Mesothelial cell of epicardium (in vitro differentiated cells): ENCODE measurements around the gene ATP6V0E2. TPM values are rescaled to one million over a fixed set of nuclear protein-coding genes. Genes with fewer than 3 reads are reported as not detected.
A peak's percentile ranks its signal among the peaks of the same experiment; 100 is the strongest.

Experiments
- DNase-seq, 2 experiments: peaks; one replicate each; pipeline ENCODE4 v3.0.0; 2021; ENCODE audit warnings: low spot score in 2 of 2; ENCODE audit not compliant: unreplicated experiment in 2 of 2
- H3K27ac Mint-ChIP-seq: 2 replicates; pipeline ENCODE4 v1.8.0; 2021; ENCODE audit warnings: mixed read lengths
- H3K27me3 Mint-ChIP-seq: 2 replicates; pipeline ENCODE4 v1.8.0; 2021; ENCODE audit warnings: low read depth, mixed read lengths
- H3K36me3 Mint-ChIP-seq: 2 replicates; pipeline ENCODE4 v1.8.0; 2021; ENCODE audit warnings: mixed read lengths
- H3K4me1 Mint-ChIP-seq: 2 replicates; pipeline ENCODE4 v1.8.0; 2021; ENCODE audit warnings: mixed read lengths
- H3K4me3 Mint-ChIP-seq: 2 replicates; pipeline ENCODE4 v1.8.0; 2021; ENCODE audit warnings: mild to moderate bottlenecking, moderate library complexity, mixed read lengths
- H3K9me3 Mint-ChIP-seq: 2 replicates; pipeline ENCODE4 v1.8.0; 2021; ENCODE audit warnings: mixed read lengths
- CTCF ChIP-seq: fragments of 200-600 bp; sonication (generic); IDR thresholded peaks from one replicate; pipeline ENCODE4 v1.5.0; 2021; ENCODE audit warnings: antibody characterized with exemption; ENCODE audit not compliant: unreplicated experiment
- total RNA-seq: library from RNA; stranded (reverse); gene quantifications from 3 replicates; pipeline ENCODE4 v1.2.1, GENCODE V29; 2021

Gene ATP6V0E2
- 27.1 to 30.0 TPM (median 28.3 TPM) in 3 replicates for total RNA-seq

GRCh38 chr7:149873074-149873969, at the start of gene ATP6V0E2:
TSS of gene ATP6V0E2 (plus strand) at chr7:149873969. CDS start at chr7:149874066, 97 bp downstream.
- Mint-ChIP-seq H3K27ac (peak within 1 kb of the TSS; percentile 98), H3K9me3 (no peaks in the 10 kb centered on the region), H3K4me3 (peak within 1 kb of the TSS; percentile 76), H3K36me3 (no peaks in the 10 kb centered on the region), H3K4me1 (peaks cover 21% of the 10 kb centered on the region), H3K27me3 (peaks cover 4% of the 10 kb centered on the region)
- no peak for TF ChIP-seq CTCF
- DNase-seq = peak; percentile 94

- no peaks in the 10 kb centered on the region for H3K9me3 Mint-ChIP-seq
- no peak overlapping the region for H3K27ac Mint-ChIP-seq
- no peaks in the 10 kb centered on the region for H3K36me3 Mint-ChIP-seq
- no peak for DNase-seq
- peaks cover 8% of the 10 kb centered on the region for H3K27me3 Mint-ChIP-seq
- no peak for TF ChIP-seq CTCF
- H3K4me1 Mint-ChIP-seq = peaks cover 4% of the 10 kb centered on the region
- no peak overlapping the region for H3K4me3 Mint-ChIP-seq
Measured at GRCh38 chr7:149824301-149824741, 49.4 kb upstream of the ATP6V0E2 start.

- Mint-ChIP-seq H3K36me3 (no peaks in the 10 kb centered on the region), H3K4me1 (peaks cover 4% of the 10 kb centered on the region), H3K27me3 (peaks cover 8% of the 10 kb centered on the region), H3K4me3 (no peak overlapping the region), H3K27ac (no peak overlapping the region), H3K9me3 (no peaks in the 10 kb centered on the region)
- no peak for TF ChIP-seq CTCF
- no peak for DNase-seq
Measured at GRCh38 chr7:149824748-149825566, 48.8 kb upstream of the ATP6V0E2 start.

- Mint-ChIP-seq H3K4me1 (peaks cover 4% of the 10 kb centered on the region), H3K9me3 (no peaks in the 10 kb centered on the region), H3K27me3 (peaks cover 8% of the 10 kb centered on the region), H3K4me3 (no peak overlapping the region), H3K27ac (no peak overlapping the region), H3K36me3 (no peaks in the 10 kb centered on the region)
- DNase-seq = no peak
- no peak for TF ChIP-seq CTCF
Measured at GRCh38 chr7:149825567-149826343, 48.0 kb upstream of the ATP6V0E2 start.
